HG02981 (cell line): Measurements from ENCODE around the gene COX19.

ENCODE experiments used
- ATAC-seq: cut with Tn5 transposase; IDR thresholded peaks from one replicate; pipeline ENCODE4 v1.9.1; 2021; ENCODE audit warnings: mild to moderate bottlenecking, moderate library complexity; ENCODE audit not compliant: unreplicated experiment

Gene COX19, protein sequence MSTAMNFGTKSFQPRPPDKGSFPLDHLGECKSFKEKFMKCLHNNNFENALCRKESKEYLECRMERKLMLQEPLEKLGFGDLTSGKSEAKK

DNA sequence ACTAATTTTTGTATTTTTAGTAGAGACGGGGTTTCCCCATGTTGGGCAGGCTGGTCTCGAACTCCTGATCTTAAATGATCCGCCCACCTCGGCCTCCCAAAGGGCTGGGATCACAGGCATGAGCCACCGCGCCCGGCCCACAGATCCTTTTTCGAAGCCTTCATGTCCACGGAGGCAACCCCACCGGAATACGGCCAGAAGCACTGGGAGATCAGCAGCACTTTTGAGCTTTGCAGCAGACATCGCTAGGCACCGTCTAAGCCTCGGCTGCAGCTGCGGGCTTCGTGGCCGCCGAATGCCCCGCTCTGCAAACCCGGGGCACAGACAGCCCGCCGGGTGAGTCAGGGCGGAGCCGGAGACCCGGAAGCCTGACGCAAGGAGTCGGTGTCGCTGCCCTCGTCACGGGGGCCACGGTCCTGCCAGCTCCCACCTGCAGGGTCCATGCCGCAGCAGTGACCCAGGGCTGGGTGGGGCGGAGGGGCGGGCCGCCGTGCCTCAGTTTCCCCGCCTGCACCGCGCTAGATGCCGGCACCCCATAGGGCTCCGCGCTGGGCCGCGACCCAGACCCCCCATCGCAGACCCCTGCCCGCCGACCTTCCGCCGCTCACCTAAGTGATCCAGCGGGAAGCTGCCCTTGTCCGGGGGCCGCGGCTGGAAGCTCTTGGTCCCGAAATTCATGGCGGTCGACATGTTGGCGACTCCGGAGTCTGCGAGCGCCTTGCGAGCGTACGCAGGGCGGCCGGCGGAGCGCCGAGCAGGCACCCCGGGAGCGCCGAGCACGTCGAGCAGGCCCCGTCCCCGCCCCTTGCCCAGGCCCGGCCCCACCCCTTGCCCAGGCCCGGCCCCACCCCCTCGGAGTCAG lies at the start of gene COX19:
TSS of gene COX19 (minus strand) at position 730 of the 862 bp plus-strand sequence. CDS start at position 690, 40 bp downstream.
- ATAC-seq, result peak; percentile 69

DNA sequence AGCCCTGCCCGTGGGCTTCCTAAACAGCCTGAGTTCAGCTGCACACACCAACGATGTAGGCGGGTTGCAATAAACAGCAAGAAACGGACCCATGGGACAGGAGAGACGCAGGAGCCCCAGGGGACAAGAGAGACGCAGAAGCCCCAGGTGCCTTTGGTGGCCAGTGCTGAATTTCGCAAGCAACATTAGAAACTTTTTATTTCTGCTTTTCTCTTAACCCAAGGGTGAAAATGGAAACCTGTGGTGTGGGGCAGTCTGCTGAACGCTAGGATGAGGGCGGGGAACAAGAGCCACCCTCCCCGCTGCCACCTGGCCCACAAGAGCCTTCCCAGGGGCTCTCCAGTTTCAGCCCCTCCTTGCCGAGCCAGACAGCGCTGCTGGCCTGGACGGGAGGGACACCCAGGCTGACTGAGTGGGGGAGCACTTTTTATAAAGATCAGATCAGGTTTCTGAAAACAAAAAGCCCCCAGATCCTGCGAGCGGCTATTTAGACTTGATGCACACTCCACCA lies 49.0 kb upstream of the COX19 start:
- ATAC-seq, result peak; percentile 49

DNA sequence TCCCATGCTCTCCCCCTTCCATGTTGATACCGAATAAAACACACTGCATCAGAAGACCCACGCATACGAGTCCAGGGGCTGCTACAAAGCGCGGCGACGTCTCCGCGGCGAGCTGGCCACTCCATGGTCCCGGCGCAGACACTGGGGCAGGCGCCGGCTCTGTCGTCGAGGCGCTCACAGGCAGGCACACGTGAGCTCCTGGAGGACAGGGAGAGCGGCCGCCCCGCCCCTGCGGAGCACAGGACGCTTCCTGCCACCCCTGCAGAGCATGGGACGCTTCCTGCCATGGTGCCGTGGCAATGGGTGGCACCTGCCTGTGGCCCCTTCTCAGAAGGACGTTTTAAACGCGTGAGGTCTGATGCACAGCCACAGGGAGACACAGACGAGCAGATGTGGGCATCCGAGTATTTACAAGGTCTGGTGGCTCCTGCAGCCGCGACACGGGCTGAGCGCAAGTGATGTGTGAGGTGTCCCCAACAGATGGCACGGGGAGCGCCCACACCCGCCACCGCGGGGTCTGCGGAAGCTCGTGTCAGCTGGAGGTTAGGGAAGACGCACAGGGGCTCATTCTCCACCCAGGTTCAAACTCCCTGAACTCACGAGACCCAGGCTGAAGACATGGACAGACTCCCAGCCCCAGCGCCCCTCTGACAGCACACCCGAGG lies 47.6 kb upstream of the COX19 start:
- no peak for ATAC-seq

DNA sequence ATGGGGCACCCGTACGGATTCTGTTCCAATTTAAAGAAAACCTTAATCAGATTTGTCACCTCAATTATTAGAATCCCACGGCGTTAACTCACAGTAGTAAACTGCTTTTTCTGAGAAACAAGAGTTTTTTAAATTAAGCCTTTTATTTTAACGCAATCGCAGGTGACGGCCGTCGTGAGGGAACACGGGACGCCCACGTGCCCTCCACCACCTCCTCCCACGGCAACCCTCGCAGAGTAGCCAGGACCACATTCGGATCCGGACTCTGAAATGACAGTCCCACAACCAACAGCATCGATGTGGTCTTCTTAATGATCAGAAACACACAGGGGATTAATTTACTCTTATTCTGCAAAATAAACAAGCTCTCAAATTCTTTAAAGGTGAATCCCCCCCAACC lies 47.0 kb upstream of the COX19 start:
- no peak for ATAC-seq

DNA sequence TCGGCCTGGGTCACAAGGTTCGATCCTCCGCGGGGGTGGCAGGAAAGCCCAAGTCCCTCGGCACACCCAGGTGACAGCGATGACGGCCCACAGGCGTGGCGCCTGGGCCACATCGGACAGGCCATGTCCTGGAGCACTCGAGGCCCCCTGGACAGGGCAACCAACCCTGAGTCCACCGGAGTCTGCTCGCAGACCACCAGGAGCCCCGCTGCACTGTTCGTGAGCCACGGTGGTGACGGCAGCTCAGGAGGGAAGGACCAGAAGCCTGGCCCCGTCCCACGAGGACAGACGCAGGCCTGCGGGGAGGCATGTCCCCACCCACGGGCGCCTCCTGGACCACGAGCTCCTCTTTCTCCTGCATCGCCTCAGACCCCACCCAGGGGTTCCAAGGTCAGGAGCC lies 46.6 kb upstream of the COX19 start:
- ATAC-seq, result no peak

DNA sequence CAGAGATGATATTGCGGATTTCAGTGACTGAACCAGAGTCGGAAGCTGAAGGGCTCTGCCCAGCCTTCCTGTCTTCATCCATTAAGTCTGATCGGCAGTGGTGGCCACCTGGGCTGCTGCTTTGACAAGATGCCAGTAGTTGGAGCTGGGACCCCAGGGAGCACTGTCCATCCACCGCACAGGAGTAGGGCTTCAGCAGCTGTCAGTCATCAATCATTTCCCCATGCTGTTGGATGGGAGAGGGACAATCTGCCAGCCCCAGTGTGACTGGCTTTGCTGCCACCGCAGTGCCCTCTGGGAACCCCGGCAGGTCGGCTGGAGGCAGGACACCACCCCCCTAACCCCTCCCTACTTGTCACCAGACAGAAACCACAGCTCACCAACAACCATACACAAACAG lies 46.0 kb upstream of the COX19 start:
- no peak for ATAC-seq

DNA sequence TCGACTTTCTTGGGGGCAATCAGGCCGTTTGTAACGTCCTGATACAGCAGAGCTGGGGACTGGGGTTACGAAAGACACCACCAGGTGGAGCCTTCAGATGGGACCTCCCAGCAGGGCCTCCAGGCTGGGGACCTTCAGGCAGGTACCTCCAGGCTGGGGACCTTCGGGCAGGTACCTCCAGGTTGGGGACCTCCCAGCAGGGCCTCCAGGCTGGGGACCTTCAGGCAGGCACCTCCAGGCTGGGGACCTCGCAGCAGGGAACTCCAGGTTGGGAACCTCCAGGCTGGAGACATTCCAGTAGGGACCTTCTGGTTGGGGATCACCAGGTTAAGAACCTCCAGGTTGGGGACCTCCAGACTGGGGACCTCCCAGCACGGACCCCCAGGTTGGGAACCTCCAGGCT lies 45.5 kb upstream of the COX19 start:
- no peak for ATAC-seq

DNA sequence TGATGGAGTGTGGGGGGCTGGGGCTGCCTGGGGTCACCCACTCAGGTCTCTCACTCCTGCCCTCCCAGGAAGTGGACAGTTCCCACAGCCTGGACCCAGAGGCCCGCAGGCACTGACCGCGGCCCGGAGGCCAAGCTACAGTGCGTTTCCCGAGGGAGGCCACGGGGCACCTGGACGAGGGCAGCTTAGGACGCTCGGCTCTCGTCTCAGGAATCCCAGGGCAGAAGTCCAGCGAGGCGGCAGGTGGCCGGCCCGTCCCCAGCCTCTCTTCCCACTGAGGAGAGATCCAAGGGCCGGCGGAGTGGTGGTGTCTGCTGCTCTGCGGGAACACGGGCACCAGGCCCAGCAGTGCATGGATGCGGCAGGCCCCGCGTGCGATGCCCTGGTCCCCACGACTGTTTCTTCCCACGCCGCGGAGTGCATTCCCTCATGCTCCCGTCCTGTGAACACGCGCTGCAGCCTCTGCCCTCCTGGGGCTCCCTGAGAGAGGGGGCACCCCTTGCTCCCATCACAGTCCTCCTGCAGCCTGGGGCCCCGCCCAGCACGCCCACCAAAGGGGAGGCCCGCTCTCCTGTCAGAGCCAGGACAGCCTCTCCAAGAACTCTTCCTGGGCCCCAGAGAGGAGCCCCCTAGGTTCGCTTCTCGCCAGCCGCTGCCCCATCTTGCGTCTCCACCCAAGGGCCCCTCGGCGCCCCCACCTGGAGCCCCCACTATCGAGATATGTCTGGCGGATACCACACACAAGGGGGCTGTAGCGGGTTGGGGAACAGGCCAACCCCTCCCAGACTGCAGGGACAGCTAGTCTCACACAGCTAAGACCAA lies 44.7 kb upstream of the COX19 start:
- no peak for ATAC-seq

DNA sequence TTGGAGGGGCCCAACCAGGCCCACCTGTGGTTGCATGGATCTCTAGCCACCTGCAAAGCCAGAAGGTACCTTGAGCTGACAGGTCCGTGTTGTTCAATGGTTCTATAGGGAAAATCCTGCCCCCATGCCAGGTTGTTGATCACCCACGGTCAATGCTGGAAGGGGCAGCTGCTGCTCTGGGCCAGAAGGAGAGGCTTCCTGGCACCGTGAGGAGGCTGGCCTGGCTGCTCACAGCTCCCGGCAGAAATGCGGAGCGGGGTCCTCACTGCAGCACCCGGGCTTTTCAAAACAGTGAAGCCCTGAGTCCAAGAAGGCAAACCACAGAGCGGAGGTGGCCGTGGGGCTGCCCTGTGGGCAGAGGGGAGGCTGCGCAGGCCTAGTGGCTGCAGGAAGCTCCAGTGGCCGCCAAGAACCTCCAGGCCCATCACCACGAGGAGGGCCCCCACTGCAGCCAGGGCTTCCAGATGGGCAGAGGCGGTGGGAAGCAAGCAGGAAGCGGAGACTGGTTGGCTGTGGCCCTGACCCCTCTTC lies 44.0 kb upstream of the COX19 start:
- no peak for ATAC-seq

DNA sequence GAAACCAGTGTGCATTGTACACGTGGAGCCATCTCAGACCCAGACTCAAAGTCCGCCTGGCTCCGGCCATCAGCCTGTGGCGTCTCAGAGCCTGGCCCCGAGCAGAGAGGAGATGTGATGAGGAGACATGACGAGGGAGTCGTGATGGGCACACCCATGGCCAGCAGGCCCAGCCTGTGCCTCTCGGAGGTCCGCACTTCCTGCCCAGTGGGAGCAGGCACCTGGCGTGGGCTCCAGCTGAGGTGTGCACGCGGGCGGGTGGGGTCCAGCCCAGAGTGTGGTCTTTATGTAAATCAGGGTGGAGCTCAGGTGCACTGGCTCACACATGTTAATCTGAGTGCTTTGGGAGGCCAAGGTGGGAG lies 43.0 kb upstream of the COX19 start:
- ATAC-seq, result no peak

DNA sequence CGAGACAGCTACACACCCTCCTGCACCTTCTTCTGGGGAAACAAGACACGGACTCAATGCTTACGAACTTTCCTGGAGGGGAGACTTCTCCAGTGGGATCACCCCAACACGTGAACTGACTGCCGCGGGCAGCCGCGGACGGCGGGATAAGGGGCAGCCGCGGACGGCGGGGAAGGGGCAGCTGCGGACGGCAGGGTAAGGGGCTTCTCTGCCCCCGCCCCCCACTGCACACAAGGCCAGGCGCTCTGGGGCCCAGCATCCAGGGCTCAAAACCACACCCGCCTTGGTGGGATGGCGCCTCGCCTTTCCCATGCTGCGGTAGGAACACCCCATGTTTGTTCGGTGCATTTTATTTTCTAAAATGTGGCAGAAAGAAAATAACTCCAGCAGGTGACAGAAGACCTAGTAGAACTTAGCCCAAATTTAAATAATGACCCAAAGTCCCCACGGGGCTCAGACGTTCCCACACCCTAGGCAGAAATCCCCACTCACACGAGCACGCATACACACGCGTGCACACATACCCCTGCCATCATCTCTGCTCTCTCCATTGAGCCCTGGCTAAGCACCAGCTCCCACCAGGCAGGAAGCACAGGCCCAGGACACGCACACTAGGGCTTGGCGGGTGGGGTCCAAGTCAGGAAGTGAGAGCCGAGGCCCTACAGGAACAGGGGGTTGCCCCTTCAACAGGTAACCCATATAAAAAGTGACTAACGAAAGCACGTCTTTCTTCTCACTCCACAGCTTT lies 42.4 kb upstream of the COX19 start:
- no peak for ATAC-seq

DNA sequence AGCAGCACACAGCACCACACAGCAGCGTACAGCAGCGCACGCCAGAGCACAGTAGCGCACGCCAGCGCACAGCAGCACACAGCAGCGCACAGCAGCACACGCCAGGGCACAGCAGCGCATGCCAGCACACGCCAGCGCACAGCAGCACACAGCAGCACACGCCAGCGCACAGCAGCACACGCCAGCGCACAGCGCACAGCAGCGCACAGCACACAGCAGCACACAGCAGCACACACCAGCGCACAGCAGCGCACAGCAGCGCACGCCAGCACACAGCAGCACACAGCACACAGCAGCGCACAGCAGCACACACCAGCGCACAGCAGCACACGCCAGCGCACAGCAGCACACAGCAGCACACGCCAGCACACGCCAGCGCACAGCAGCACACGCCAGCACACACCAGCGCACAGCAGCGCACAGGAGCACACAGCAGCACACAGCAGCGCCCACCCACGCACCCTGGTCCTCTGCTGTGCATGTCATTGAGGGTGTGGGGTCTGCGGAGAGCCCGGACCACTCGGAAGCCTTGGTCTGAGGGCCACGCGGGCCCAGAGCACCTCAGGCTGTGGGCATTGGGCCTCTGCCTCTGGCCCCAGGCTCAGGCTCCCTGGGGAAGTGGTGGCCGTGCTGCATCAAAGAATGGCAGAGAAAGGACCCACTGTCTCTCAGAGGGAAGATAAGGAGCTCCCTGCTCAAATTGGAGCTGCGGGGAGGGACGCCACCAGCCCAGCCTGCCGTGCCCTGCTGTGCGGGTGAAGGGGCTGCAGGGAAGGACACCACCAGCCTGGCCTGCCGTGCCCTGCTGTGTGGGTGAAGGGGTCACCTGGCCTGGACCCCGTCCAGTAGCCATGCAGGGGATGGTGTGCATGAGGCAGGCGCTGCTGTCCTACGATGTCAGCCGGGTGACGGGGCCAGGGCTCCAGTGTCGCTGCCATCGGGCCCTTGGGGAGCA lies 41.5 kb upstream of the COX19 start:
- ATAC-seq, result no peak

DNA sequence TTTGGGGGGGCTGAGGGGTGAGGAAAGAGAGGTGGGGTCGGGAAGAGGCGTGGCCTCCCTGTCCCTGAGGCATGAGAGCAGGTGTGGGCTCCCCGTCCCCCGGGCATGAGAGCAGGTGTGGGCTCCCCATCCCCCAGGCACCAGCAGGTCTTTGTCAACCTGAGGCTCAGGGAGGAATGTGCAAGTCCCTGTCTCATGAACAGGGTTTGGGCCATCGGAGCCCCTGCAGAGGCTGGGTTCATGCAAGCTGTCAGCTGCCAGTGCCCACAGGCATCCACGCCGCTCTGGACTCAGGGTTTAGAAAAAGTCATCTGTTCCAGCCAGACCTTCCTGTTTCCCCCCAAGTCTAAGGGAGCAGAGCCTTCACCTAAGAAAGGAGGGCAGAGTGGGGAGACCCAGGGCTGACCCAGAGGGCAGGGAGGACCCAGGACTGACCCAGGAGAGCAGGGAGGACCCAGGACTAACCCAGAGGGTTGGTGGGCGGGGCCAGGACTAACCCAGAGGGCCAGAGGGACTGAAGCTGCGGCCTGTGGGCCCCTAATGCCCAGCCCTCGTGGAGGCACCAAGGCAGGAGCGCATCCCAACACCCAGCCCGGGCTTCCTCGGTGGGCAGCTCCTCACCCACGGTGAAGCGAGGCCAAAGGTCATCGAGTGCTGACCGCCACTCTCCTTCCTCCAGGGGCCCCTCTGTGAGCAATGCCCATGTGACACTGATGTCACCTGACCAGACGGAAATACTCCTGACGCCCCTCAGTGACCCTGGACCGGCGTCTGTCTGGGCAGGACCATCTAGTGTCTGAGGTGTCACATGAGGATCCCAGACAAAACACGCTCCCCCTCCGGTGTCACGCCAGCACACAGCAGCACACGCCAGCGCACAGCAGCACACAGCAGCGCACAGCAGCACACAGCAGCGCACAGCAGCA lies 40.1 kb upstream of the COX19 start:
- no peak for ATAC-seq

DNA sequence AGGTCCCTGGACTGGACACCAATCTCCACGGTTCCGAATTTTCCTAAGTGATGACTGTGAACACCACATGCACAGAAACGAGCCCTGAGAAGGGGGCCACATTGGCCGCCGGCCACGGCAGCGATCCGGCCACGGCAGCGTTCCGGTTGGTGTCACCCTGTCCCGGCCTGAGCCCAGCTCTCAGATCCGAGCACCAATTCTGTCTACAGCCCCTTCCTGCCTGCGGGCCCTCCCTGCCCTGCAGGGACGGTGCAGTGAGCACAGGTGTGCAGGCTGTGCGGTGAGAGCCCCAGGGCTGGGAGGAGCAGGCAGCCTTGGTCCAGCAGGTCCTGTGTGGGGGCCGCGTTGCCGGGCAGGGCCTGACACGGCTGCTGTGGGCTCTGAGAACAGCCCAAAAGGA lies 39.3 kb upstream of the COX19 start:
- ATAC-seq, result no peak

DNA sequence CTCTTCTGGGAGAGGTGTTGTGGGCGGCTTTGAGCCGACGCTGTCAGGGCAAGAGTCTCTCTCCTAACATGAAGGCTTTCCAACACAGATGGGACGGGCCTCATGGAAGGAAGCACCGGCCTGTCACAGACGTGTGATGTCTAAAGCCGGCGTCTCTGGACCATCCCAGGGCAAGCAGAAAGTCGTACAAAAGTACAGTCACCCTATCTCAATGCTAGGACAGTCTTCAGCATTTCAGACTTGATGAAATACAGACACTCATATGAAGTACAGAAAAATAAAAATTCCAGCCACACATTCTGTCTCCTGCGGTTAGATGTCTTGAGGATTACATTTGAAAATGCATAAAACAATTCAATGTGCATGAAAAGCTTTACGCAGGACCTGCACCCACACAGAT lies 38.2 kb upstream of the COX19 start:
- ATAC-seq, result no peak

DNA sequence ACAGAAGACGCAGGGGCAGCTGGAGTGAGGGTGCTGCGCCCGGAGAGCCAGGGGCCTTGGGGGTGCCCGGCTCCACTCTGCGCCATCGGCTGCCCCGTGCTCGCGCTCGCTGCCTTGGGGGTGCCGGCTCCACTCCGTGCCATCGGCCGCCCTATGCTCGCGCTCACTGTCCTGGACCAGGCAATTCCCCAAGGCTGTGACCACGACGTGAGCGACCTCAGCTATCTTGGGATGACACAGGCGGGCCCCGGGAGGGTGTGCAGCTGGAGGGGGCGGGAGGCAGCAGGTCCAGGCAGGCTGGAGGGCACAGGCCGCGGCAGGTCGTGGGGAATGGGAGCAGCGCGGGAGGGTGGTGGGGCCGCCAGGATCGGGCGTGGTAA lies 37.4 kb upstream of the COX19 start:
- no peak for ATAC-seq

DNA sequence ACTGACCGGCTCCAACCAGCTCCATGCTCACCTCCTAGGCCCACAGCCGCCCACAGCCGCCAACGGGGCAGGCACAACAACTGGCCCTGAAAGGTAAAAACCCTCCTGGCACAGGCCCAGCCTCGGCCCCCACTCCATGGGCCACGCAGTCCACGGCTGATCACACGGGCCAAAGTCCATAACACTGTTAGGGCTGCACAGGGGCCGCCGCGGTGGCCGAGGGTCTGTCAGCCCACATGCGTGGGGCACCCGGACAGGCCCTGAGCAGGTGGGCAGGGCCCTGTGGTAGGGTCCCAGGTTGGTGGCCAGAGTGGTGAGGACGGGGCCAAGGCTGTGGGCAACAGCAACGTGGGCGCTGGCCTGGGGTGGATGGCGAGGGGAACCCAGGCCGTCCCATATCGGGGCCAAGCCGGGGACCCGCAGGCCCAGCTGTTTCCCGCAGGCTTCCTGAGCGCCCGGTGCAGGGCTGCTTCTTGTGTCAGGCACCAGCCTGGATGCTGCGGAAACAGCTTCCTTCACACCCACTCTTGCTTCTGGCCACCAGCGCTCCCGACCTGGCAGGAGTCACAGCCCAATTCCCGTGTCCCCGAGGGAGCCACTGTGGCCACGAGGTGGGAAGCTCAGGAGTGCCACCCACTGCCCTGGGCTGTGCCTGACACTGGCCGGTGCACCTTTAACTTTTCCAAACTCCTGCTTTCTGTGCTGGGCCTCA lies 36.8 kb upstream of the COX19 start:
- ATAC-seq, result no peak
